HG03045 (cell line): Measurements from ENCODE around the gene SLC10A1.
A peak's percentile ranks its signal among the peaks of the same experiment; 100 is the strongest.

Experiments used
- ATAC-seq: cut with Tn5 transposase; IDR thresholded peaks from one replicate; pipeline ENCODE4 v1.9.1; 2021; ENCODE audit warnings: mild to moderate bottlenecking, moderate library complexity; ENCODE audit not compliant: unreplicated experiment

Gene SLC10A1

GRCh38 chr14:69726761-69727511 lies 70.1 kb downstream of the SLC10A1 start:
- peak; percentile 83 for ATAC-seq
